Mesenchymal stem cell (in vitro differentiated cells and primary cell): ENCODE results near the gene VWA2.

Experiments
- DNase-seq: peaks from one replicate; pipeline ENCODE4 v3.0.0-alpha.2; 2013
- H2AFZ ChIP-seq: one replicate; pipeline ENCODE4 v1.6.1; 2013; ENCODE audit warnings: low read depth, mild to moderate bottlenecking, control low read depth, inconsistent platforms, low read length, moderate library complexity
- H2AK5ac ChIP-seq: 2 replicates; pipeline ENCODE4 v1.6.1; 2013; ENCODE audit warnings: low read length, moderate library complexity, mild to moderate bottlenecking, inconsistent platforms; ENCODE audit not compliant: severe bottlenecking
- H2BK120ac ChIP-seq: one replicate; pipeline ENCODE4 v1.6.1; 2013; ENCODE audit warnings: low read depth, mild to moderate bottlenecking, inconsistent platforms, low read length, moderate library complexity
- H2BK12ac ChIP-seq, 2 experiments: one replicate each; pipeline ENCODE4 v1.6.1; 2013; ENCODE audit warnings: inconsistent platforms in 2 of 2, low read length in 2 of 2, mild to moderate bottlenecking in 2 of 2, moderate library complexity in 2 of 2, control low read depth in 1 of 2
- H2BK15ac ChIP-seq: one replicate; pipeline ENCODE4 v1.6.1; 2013; ENCODE audit warnings: mild to moderate bottlenecking, low read depth, inconsistent platforms; ENCODE audit not compliant: poor library complexity, severe bottlenecking
- H2BK5ac ChIP-seq: 2 replicates; pipeline ENCODE4 v1.6.1; 2013; ENCODE audit warnings: low read depth, mild to moderate bottlenecking, low read length, control low read depth, inconsistent platforms; ENCODE audit not compliant: poor library complexity, severe bottlenecking
- H3K14ac ChIP-seq, 2 experiments: one replicate each; pipeline ENCODE4 v1.6.1; 2013; ENCODE audit warnings: inconsistent platforms in 2 of 2, low read length in 2 of 2, control low read depth in 1 of 2, mild to moderate bottlenecking in 1 of 2, moderate library complexity in 1 of 2
- H3K18ac ChIP-seq, 2 experiments: one replicate each; pipeline ENCODE4 v1.6.1; 2013; ENCODE audit warnings: inconsistent platforms in 2 of 2, low read length in 2 of 2, control low read depth in 1 of 2, low read depth in 1 of 2, mild to moderate bottlenecking in 1 of 2
- H3K23ac ChIP-seq, 2 experiments: one replicate each; pipeline ENCODE4 v1.6.1; 2013; ENCODE audit warnings: inconsistent platforms in 2 of 2, low read length in 2 of 2, mild to moderate bottlenecking in 2 of 2, moderate library complexity in 2 of 2, control low read depth in 1 of 2
- H3K27ac ChIP-seq: 2 replicates; pipeline ENCODE4 v1.5.1; 2013; ENCODE audit warnings: mild to moderate bottlenecking, moderate library complexity, low read length, control low read depth, inconsistent platforms; ENCODE audit not compliant: poor library complexity, severe bottlenecking
- H3K27me3 ChIP-seq, 2 experiments: 2 replicates each; pipeline versions ENCODE4 v1.6.1 to v1.7.0; 2013; ENCODE audit warnings: low read length in 2 of 2, mild to moderate bottlenecking in 2 of 2, moderate library complexity in 2 of 2, control low read depth in 1 of 2, inconsistent platforms in 1 of 2; ENCODE audit not compliant: control insufficient read depth in 1 of 2, insufficient read depth in 1 of 2
- H3K36me3 ChIP-seq, 2 experiments: 2 replicates each; pipeline versions ENCODE4 v1.6.1 to v1.7.0; 2013; ENCODE audit warnings: low read length in 2 of 2, control low read depth in 1 of 2, inconsistent platforms in 1 of 2, low read depth in 1 of 2, mild to moderate bottlenecking in 1 of 2; ENCODE audit not compliant: insufficient read depth in 2 of 2, control insufficient read depth in 1 of 2
- H3K4ac ChIP-seq, 2 experiments: one replicate each; pipeline ENCODE4 v1.6.1; 2013; ENCODE audit warnings: inconsistent platforms in 2 of 2, low read length in 2 of 2, mild to moderate bottlenecking in 2 of 2, moderate library complexity in 2 of 2, control low read depth in 1 of 2, low read depth in 1 of 2
- H3K4me1 ChIP-seq: 2 replicates; pipeline ENCODE4 v1.6.1; 2013; ENCODE audit warnings: low read depth, low read length, control low read depth; ENCODE audit not compliant: control insufficient read depth, insufficient read depth
- H3K4me2 ChIP-seq: 2 replicates; pipeline ENCODE4 v1.6.1; 2013; ENCODE audit warnings: low read length, mild to moderate bottlenecking, inconsistent platforms; ENCODE audit not compliant: poor library complexity, severe bottlenecking
- H3K4me3 ChIP-seq, 2 experiments: 2 replicates each; pipeline versions ENCODE4 v1.5.1 to v1.7.0; 2013; ENCODE audit warnings: low read length in 2 of 2, mild to moderate bottlenecking in 2 of 2, control low read depth in 1 of 2, low read depth in 1 of 2; ENCODE audit not compliant: insufficient read depth in 1 of 2
- H3K79me1 ChIP-seq: replicated peaks from 2 replicates; pipeline ENCODE4 v1.6.1; 2013; ENCODE audit warnings: mild to moderate bottlenecking, control low read depth, low read length, inconsistent platforms; ENCODE audit not compliant: poor library complexity, severe bottlenecking
- H3K9ac ChIP-seq: 2 replicates; pipeline ENCODE4 v1.7.0; 2013; ENCODE audit warnings: mild to moderate bottlenecking, low read length, moderate library complexity
- H3K9me3 ChIP-seq: 2 replicates; pipeline ENCODE4 v1.7.0; 2013; ENCODE audit warnings: mild to moderate bottlenecking, low read length; ENCODE audit not compliant: control insufficient read depth
- H4K8ac ChIP-seq: one replicate; pipeline ENCODE4 v1.6.1; 2013; ENCODE audit warnings: inconsistent platforms, mild to moderate bottlenecking, low read length, moderate library complexity
- H4K91ac ChIP-seq: one replicate; pipeline ENCODE4 v1.6.1; 2013; ENCODE audit warnings: mild to moderate bottlenecking, low read length, inconsistent platforms
- WGBS: methylation state at CpG from one replicate; pipeline ENCODE4 v1.1.7; 2013; ENCODE audit warnings: mixed read lengths; 5-methylcytosine and 5-hydroxymethylcytosine counted together

Gene VWA2

GRCh38 chr10:114223066-114223465 lies 16.0 kb upstream of the VWA2 start:
- H3K23ac ChIP-seq = no peak overlapping the region
- no peak overlapping the region for H2AFZ ChIP-seq
- 75% methylated on average over 4 of the region's 4 CpGs for WGBS

DNA sequence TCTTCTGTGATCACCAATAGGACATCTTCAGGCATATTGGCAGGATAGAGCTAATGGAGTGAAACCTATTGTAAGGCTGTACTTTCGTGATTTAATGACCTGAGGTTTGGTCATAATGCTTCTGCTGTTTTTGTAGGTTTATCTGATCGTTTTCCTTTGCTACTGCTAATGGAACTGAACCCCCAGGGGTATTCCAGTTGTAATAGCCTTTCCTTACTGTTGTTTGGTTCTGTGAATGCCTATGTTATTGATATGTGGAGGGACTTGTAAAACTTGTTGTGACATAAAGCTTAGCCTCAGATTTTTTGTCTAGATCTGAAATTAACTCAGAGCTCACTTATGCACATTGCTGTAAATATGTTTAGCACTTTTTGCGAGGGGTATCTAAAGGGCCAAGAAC lies 10.9 kb upstream of the VWA2 start:
- no peak overlapping the region for H3K23ac ChIP-seq
- H2AK5ac ChIP-seq = no peak overlapping the region
- no peak overlapping the region for H3K4ac ChIP-seq
- H3K36me3 ChIP-seq = no peaks in the 10 kb centered on the region
- no peak overlapping the region for H4K91ac ChIP-seq
- H3K27ac ChIP-seq = no peak overlapping the region
- H2BK12ac ChIP-seq = no peak overlapping the region
- no peak overlapping the region for H3K4me2 ChIP-seq
- no peaks in the 10 kb centered on the region for H3K79me1 ChIP-seq
- H2BK15ac ChIP-seq = no peak overlapping the region
- no peak for DNase-seq
- H3K14ac ChIP-seq = no peak overlapping the region
- H3K4me1 ChIP-seq = no peaks in the 10 kb centered on the region
- H2BK5ac ChIP-seq = no peak overlapping the region
- WGBS = 69% methylated on average over 3 of the region's 3 CpGs
- H3K9me3 ChIP-seq = no peaks in the 10 kb centered on the region
- peaks cover 29 to 30% of the 10 kb centered on the region in 2 experiments for H3K27me3 ChIP-seq
- H3K18ac ChIP-seq = no peak overlapping the region
- no peak overlapping the region for H2BK120ac ChIP-seq
- no peak overlapping the region for H3K9ac ChIP-seq
- H2AFZ ChIP-seq = no peak overlapping the region
- H4K8ac ChIP-seq = no peak overlapping the region
- no peak overlapping the region for H3K4me3 ChIP-seq

More at GRCh38 chr10:114223066-114223465, 16.0 kb upstream of the VWA2 start:
- Histone ChIP-seq H3K27ac (no peak overlapping the region), H4K91ac (no peak overlapping the region), H3K14ac (no peak overlapping the region), H3K27me3 (peaks cover 22 to 27% of the 10 kb centered on the region in 2 experiments), H3K4ac (no peak overlapping the region), H3K9me3 (no peaks in the 10 kb centered on the region), H2AK5ac (no peak overlapping the region), H4K8ac (no peak overlapping the region), H2BK15ac (no peak overlapping the region), H2BK12ac (no peak overlapping the region), H3K36me3 (no peaks in the 10 kb centered on the region), H3K18ac (no peak overlapping the region), H2BK5ac (no peak overlapping the region), H3K4me1 (no peaks in the 10 kb centered on the region), H3K4me2 (no peak overlapping the region), H3K9ac (no peak overlapping the region), H2BK120ac (no peak overlapping the region), H3K4me3 (no peak overlapping the region), H3K79me1 (no peaks in the 10 kb centered on the region)
- DNase-seq = no peak

DNA sequence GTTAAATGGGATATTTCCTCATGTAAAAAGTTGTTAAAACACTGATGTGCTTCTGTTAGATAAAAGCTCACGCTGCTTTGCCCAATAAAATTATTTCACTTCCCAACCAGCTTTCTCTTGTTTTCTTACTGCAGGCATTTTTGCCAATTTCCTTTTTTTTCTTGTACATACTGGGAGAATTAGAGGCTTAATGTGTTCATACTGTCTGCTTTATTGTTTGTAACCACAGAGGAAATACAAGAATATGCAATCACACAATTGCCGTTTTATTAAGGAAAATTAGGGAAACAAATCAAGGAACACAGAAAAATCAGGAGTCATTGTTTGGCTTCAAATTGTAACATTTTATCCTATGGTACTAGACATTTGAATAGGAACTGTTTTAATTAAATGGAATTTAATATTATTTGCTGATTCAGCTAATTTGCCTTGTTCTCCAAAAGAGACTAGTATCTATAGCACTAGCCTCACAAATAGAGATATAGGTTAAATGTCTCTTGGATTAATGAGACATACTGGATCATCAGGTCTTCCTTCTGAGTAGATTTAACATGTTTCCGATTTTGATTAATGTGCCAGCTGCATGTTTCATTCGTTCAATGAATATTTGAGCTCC lies 6.4 kb upstream of the VWA2 start:
- Histone ChIP-seq H3K36me3 (no peaks in the 10 kb centered on the region), H2BK12ac (no peak overlapping the region), H3K4me2 (no peak overlapping the region), H3K4me3 (no peak overlapping the region), H4K8ac (no peak overlapping the region), H3K18ac (no peak overlapping the region), H2AK5ac (no peak overlapping the region), H3K27me3 (peaks cover 46 to 48% of the 10 kb centered on the region in 2 experiments), H3K14ac (no peak overlapping the region), H2AFZ (no peak overlapping the region), H3K9ac (no peak overlapping the region), H3K4ac (no peak overlapping the region), H2BK5ac (no peak overlapping the region), H3K4me1 (no peaks in the 10 kb centered on the region), H3K27ac (no peak overlapping the region), H2BK15ac (no peak overlapping the region), H2BK120ac (no peak overlapping the region), H4K91ac (no peak overlapping the region), H3K79me1 (no peaks in the 10 kb centered on the region), H3K23ac (no peak overlapping the region), H3K9me3 (no peaks in the 10 kb centered on the region)
- no peak for DNase-seq
- 100% methylated on average over 3 of the region's 4 CpGs for WGBS

DNA sequence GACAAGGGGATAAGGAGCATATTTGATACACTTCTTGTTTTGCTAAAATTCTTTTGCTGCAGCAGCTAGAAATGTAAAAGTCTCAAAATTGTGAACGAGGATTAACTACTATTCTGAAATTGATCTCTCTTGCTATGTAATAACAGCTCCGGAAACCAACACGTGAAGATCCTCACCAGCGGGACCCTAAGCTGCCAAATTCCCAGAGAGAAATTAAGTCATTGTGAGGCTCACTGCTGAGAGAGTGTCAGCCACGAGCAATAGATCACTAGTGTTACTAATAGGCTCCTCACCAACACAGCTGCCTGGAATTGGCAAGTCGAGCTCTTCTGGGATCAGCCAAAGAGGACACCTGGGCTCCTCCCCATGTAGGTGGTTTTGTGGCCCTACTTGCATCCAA lies 5.6 kb upstream of the VWA2 start:
- Histone ChIP-seq H3K36me3 (no peaks in the 10 kb centered on the region), H2AFZ (no peak overlapping the region)

More for the DNA sequence above, 5.6 kb upstream of the VWA2 start:
- Histone ChIP-seq H3K27ac (no peak overlapping the region), H2BK120ac (no peak overlapping the region), H3K79me1 (no peaks in the 10 kb centered on the region), H3K14ac (no peak overlapping the region), H3K4me1 (no peaks in the 10 kb centered on the region), H2BK12ac (no peak overlapping the region), H2BK15ac (no peak overlapping the region), H3K9ac (no peak overlapping the region), H3K27me3 (peaks cover 48 to 50% of the 10 kb centered on the region in 2 experiments), H3K23ac (no peak overlapping the region), H3K4me2 (no peak overlapping the region), H2BK5ac (no peak overlapping the region), H4K8ac (no peak overlapping the region), H3K4ac (no peak overlapping the region), H2AK5ac (no peak overlapping the region), H3K9me3 (no peaks in the 10 kb centered on the region), H4K91ac (no peak overlapping the region), H3K4me3 (no peak overlapping the region), H3K18ac (no peak overlapping the region)
- no peak for DNase-seq
- WGBS = 40% methylated on average over 6 of the region's 6 CpGs
